ENCODE measurements around the gene MPV17L2. TPM values are rescaled to one million over a fixed set of nuclear protein-coding genes. Genes with fewer than 3 reads are reported as not detected.
A peak's percentile ranks its signal among the peaks of the same experiment; 100 is the strongest.
"Not testable (repeated sequence)": the region's sequence is repeated elsewhere in the genome, so short reads cannot be mapped to it uniquely, and the experiment has no call there.

The MPV17L2 gene
- polyA plus RNA-seq, 3 donors from 2014 or later, result 12.2 to 17.7 (median 15.4) TPM

- no peak for DNase-seq
- Mint-ChIP-seq H3K4me1 (peaks cover 37 to 41% of the 10 kb centered on the region in 2 donors), H3K27ac (peak overlapping the region in 1 of 6 donors; percentile 89), H3K4me3 (peak overlapping the region in 2 of 5 donors; percentile 3 to 87), H3K27me3 (ENCODE audit: low read depth in 3 of 3) (peaks cover 11 to 18% (median 12%) of the 10 kb centered on the region in 3 donors), H3K9me3 (no peaks in the 10 kb centered on the region), H3K36me3 (peaks cover 0 to 4% (median 0%) of the 10 kb centered on the region in 3 donors)
Observed at GRCh38 chr19:18155095-18156087, 37.6 kb upstream of the MPV17L2 start.

DNA sequence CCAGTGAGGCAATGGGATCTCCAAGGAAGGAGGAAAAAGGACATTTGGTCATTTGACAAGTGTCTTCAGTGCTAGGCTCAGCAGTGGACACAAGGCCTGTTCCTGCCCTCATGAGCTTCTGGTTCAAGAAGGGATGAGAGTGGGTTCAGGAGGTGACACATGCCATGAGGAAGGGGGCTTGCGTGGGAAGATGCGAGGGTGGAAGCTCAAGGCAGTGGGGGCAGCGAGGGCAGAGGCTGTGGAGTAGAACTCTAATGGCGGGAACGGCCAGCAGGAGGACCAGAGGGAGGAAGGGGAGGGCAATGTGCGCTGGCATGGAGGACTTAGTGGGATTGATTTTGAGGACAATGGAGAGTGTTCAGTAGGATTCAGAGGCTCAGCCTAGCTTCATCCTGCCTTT lies 36.8 kb upstream of the MPV17L2 start:
- peaks cover 31 to 36% of the 10 kb centered on the region in 2 donors for H3K4me1 Mint-ChIP-seq
- H3K9me3 Mint-ChIP-seq, result no peaks in the 10 kb centered on the region
- peaks cover 0 to 4% (median 0%) of the 10 kb centered on the region in 3 donors for H3K36me3 Mint-ChIP-seq
- DNase-seq, result no peak
- peaks cover 11 to 18% (median 12%) of the 10 kb centered on the region in 3 donors for H3K27me3 Mint-ChIP-seq (ENCODE audit: low read depth in 3 of 3)
- peak overlapping the region in 2 of 6 donors; percentile 59 to 69 for H3K27ac Mint-ChIP-seq
- H3K4me3 Mint-ChIP-seq, result no peak overlapping the region

DNA sequence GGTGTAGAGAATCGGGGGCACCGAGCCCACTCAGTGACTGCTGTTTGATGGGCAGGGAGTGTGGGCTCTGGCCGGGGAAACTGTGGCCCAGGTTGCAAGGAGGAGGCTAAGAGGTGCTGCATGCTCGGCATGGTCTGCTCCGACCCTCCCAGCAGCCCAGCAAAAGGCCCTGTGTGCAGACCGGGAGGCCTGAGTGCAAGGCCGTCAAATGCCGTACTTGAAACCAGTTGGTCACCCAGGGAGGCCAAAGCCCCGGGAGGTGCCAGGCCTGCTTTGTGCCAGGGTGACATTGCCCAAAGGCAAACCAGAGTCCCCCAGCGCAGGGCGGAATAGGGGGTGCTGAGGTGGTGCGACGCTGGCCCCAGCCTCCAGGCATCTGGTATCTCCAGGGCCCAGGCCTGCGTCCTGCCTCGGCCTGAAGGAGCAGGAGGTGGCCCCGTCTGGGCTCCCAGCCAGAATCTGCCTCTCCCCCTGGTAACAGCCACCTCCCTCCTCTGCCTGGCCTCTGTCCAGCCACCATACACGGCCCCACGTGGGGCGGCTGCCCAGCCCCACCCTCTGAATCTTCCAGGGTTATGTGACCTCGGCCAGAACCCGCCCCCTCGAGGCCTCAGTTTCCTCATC lies 36.1 kb upstream of the MPV17L2 start:
- Mint-ChIP-seq H3K4me3 (no peak overlapping the region), H3K4me1 (peaks cover 31 to 34% of the 10 kb centered on the region in 2 donors), H3K27ac (no peak overlapping the region), H3K36me3 (peaks cover 0 to 4% (median 0%) of the 10 kb centered on the region in 3 donors), H3K9me3 (no peaks in the 10 kb centered on the region), H3K27me3 (ENCODE audit: low read depth in 3 of 3) (peaks cover 11 to 18% (median 12%) of the 10 kb centered on the region in 3 donors)
- no peak for DNase-seq

- Mint-ChIP-seq H3K4me1 (peaks cover 24 to 30% of the 10 kb centered on the region in 2 donors), H3K4me3 (no peak overlapping the region), H3K27me3 (ENCODE audit: low read depth in 3 of 3) (peaks cover 6 to 15% (median 8%) of the 10 kb centered on the region in 3 donors), H3K9me3 (no peaks in the 10 kb centered on the region), H3K36me3 (no peaks in the 10 kb centered on the region), H3K27ac (no peak overlapping the region)
- DNase-seq, result no peak
Observed at GRCh38 chr19:18157465-18158063, 35.5 kb upstream of the MPV17L2 start.

DNA sequence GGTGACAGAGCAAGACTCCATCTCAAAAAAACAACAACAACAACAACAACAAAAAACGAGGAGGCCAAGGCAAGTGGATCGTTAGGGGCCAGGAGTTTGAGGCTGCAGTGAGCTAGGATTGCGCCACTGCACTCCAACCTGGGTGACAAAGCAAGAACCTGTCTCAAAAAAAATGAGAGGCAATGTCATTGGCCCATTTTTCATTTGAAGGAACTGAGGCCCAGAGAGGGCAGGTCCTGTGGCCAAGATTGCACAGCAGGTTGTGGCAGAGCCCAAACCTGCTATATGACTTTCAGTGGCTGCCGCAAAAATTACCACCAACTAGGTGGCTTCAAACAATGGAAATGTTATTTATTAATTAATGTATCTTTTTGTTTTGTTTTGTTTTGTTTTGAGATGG lies 34.6 kb upstream of the MPV17L2 start:
- Mint-ChIP-seq H3K4me1 (peaks cover 22 to 28% of the 10 kb centered on the region in 2 donors), H3K9me3 (no peaks in the 10 kb centered on the region), H3K27me3 (ENCODE audit: low read depth in 3 of 3) (peaks cover 3 to 9% (median 3%) of the 10 kb centered on the region in 3 donors), H3K36me3 (peaks cover 4 to 6% (median 6%) of the 10 kb centered on the region in 3 donors), H3K4me3 (no peak overlapping the region), H3K27ac (no peak overlapping the region)
- no peak for DNase-seq

DNA sequence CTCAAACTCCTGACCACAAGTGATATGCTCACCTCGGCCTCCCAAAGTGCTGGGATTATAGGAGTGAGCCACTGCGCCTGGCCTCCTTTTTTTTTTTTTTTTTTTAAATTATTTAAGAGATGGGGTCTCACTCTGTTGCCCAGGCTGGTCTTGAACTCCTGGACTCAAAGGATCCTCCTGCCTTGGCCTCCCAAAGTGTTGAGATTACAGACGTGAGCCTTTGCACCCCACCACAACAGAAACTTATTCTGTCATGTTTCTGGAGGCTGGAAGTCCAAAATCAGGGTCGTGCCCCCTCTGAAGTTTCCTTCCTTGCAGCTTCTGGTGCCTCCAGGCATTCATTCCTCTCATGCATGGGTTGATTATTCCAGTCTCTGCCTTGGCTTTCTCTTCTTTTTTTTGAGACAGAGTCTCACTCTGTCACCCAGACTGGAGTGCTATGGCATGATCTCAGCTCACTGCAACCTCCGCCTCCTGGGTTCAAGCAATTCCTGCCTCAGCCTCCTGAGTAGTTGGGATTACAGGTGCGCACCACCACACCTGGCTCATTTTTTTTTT lies 33.9 kb upstream of the MPV17L2 start:
- DNase-seq; H3K4me3 Mint-ChIP-seq; H3K27ac Mint-ChIP-seq; H3K36me3 Mint-ChIP-seq; H3K27me3 Mint-ChIP-seq (ENCODE audit: low read depth in 3 of 3); H3K9me3 Mint-ChIP-seq: not testable (repeated sequence)
- peaks cover 17 to 24% of the 10 kb centered on the region in 2 donors for H3K4me1 Mint-ChIP-seq

GRCh38 chr19:18159810-18160209 lies 33.2 kb upstream of the MPV17L2 start:
- peaks cover 12 to 19% of the 10 kb centered on the region in 2 donors for H3K4me1 Mint-ChIP-seq
- no peak overlapping the region for H3K27ac Mint-ChIP-seq
- no peak for DNase-seq
- no peaks in the 10 kb centered on the region for H3K9me3 Mint-ChIP-seq
- peak overlapping the region in 1 of 5 donors; percentile 40 for H3K4me3 Mint-ChIP-seq
- peaks cover 0 to 2% (median 0%) of the 10 kb centered on the region in 3 donors for H3K27me3 Mint-ChIP-seq (ENCODE audit: low read depth in 3 of 3)
- H3K36me3 Mint-ChIP-seq, result peaks cover 6 to 7% (median 7%) of the 10 kb centered on the region in 3 donors

DNA sequence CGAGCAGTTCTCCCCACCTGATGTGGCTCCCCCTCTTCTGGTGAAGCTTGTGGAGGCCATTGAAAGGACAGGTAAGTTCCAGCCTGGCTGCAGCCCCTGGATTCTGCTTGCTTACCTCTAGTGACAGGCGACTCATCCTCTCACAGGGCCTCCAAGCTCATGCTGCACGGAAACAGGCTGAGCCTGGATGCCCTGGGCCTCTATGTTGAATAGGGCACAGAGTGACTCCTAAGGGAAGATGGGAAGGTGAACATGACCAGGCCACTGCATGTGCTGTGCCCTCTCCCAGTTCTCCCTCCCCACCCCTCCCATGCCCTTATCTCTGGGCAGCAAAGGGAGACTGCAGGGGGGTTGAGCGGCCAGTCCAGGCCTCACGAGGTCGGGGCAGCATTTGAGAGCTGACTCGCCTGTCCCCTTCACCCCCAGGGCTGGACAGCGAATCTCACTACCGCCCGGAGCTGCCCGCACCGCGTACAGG lies 32.5 kb upstream of the MPV17L2 start:
- Mint-ChIP-seq H3K4me1 (peaks cover 12 to 17% of the 10 kb centered on the region in 2 donors), H3K9me3 (no peaks in the 10 kb centered on the region), H3K36me3 (peaks cover 6 to 8% (median 7%) of the 10 kb centered on the region in 3 donors), H3K4me3 (peak overlapping the region in 4 of 5 donors; percentile 46 to 62 (median 56)), H3K27me3 (ENCODE audit: low read depth in 3 of 3) (no peaks in the 10 kb centered on the region), H3K27ac (peak overlapping the region in 3 of 6 donors; percentile 53 to 65 (median 62))
- no peak for DNase-seq

GRCh38 chr19:18160971-18161635 lies 31.9 kb upstream of the MPV17L2 start:
- peaks cover 12 to 17% of the 10 kb centered on the region in 2 donors for H3K4me1 Mint-ChIP-seq
- peak overlapping the region in 4 of 5 donors; percentile 46 to 71 (median 56) for H3K4me3 Mint-ChIP-seq
- peak overlapping the region in 1 of 6 donors; percentile 28 for H3K27ac Mint-ChIP-seq
- peaks cover 12 to 14% (median 13%) of the 10 kb centered on the region in 3 donors for H3K36me3 Mint-ChIP-seq
- DNase-seq, result peak; percentile 84 to 85 (median 84)
- no peaks in the 10 kb centered on the region for H3K27me3 Mint-ChIP-seq (ENCODE audit: low read depth in 3 of 3)
- H3K9me3 Mint-ChIP-seq, result no peaks in the 10 kb centered on the region

GRCh38 chr19:18161636-18162002 lies 31.4 kb upstream of the MPV17L2 start:
- Mint-ChIP-seq H3K27ac (peak overlapping the region in 2 of 6 donors; percentile 28 to 34), H3K4me1 (peaks cover 12 to 13% of the 10 kb centered on the region in 2 donors), H3K36me3 (peaks cover 12 to 15% (median 14%) of the 10 kb centered on the region in 3 donors)

DNA sequence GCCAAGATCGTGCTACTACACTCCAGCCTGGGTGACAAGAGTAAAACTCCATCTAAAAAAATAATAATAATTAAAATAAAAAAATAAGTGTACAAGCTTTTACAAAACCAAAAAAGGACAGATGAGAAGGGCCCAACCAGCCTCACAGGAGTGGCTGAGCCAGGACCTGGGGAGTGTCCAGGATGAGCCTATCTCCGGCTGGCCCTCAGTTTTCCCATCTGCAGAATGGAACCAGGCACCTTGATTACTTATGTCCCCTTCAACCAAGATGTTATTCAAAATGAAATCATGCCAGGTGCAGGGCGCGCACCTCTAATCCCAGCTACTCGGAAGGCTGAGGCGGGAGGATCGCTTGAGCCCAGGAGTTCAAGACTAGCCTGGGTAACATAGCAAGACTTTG lies 28.9 kb upstream of the MPV17L2 start:
- Mint-ChIP-seq H3K27me3 (ENCODE audit: low read depth in 3 of 3) (peaks cover 0 to 3% (median 0%) of the 10 kb centered on the region in 3 donors), H3K9me3 (no peaks in the 10 kb centered on the region), H3K4me3 (no peak overlapping the region), H3K4me1 (peaks cover 17 to 18% of the 10 kb centered on the region in 2 donors), H3K27ac (no peak overlapping the region), H3K36me3 (peaks cover 16 to 21% (median 19%) of the 10 kb centered on the region in 3 donors)
- DNase-seq, result no peak

More at GRCh38 chr19:18161636-18162002, 31.4 kb upstream of the MPV17L2 start:
- Mint-ChIP-seq H3K4me3 (peak overlapping the region in 2 of 5 donors; percentile 17 to 71), H3K9me3 (no peaks in the 10 kb centered on the region), H3K27me3 (ENCODE audit: low read depth in 3 of 3) (no peaks in the 10 kb centered on the region)
- no peak for DNase-seq

- Mint-ChIP-seq H3K27me3 (ENCODE audit: low read depth in 3 of 3) (peaks cover 0 to 3% (median 0%) of the 10 kb centered on the region in 3 donors), H3K4me1 (peaks cover 11 to 12% of the 10 kb centered on the region in 2 donors), H3K27ac (no peak overlapping the region), H3K4me3 (no peak overlapping the region), H3K9me3 (no peaks in the 10 kb centered on the region), H3K36me3 (peaks cover 16 to 22% (median 21%) of the 10 kb centered on the region in 3 donors)
- no peak for DNase-seq
Observed at GRCh38 chr19:18165794-18166544, 27.0 kb upstream of the MPV17L2 start.

Data from immature natural killer cell (primary cell).